IMR-90 (cell line): ENCODE measurements around the gene PCA3. TPM values are rescaled to one million over a fixed set of nuclear protein-coding genes. Genes with fewer than 3 reads are reported as not detected.

Experiments used
- ATAC-seq: fragments of 200-7000 bp; cut with Tn5 transposase; 2 replicates; pipeline ENCODE4 v1.9.1; 2020; ENCODE audit warnings: low read depth, mild to moderate bottlenecking, moderate library complexity
- BruUV-seq: library from RNA; stranded (reverse); fragments of 400-500 nt; replicated peaks from 2 replicates; lab custom pipeline; 2021; lab: Mats Ljungman, UMichigan
- CTCF ChIA-PET: fragments of 300-600 bp; formaldehyde crosslinking; extraction: SDS; loops from one replicate; lab custom pipeline; 2021; ENCODE audit warnings: antibody characterized with exemption; lab: Yijun Ruan, JAX
- POLR2A ChIA-PET: fragments of 300-600 bp; sonication (Branson Sonifier 250); formaldehyde crosslinking; loops from one replicate; lab custom pipeline; 2022; ENCODE audit warnings: antibody characterized with exemption; ENCODE audit not compliant: unreplicated experiment; lab: Charles Lee
- DNase-seq: peaks from one replicate; pipeline ENCODE4 v3.0.0; 2013
- H2AFZ ChIP-seq: replicated peaks from 2 replicates; pipeline ENCODE3; 2013; ENCODE audit warnings: low read length, mild to moderate bottlenecking; ENCODE audit not compliant: poor library complexity
- H2AK5ac ChIP-seq: 2 replicates; pipeline ENCODE4 v1.6.1; 2013; ENCODE audit warnings: low read depth, low read length, inconsistent platforms
- H2AK9ac ChIP-seq: replicated peaks from 2 replicates; pipeline ENCODE3; 2013; ENCODE audit warnings: mild to moderate bottlenecking, low read depth, low read length, moderate library complexity; ENCODE audit not compliant: poor library complexity
- H2BK120ac ChIP-seq: 2 replicates; pipeline ENCODE4 v1.6.1; 2013; ENCODE audit warnings: low read depth, low read length, inconsistent platforms
- H2BK15ac ChIP-seq: 3 replicates; pipeline ENCODE4 v1.6.1; 2013; ENCODE audit warnings: low read depth, low read length, inconsistent platforms
- H2BK20ac ChIP-seq: 2 replicates; pipeline ENCODE4 v1.6.1; 2013; ENCODE audit warnings: low read depth, mild to moderate bottlenecking, inconsistent platforms, low read length, moderate library complexity
- H2BK5ac ChIP-seq: 2 replicates; pipeline ENCODE4 v1.6.1; 2013; ENCODE audit warnings: mild to moderate bottlenecking, low read depth, low read length, inconsistent platforms; ENCODE audit not compliant: poor library complexity, severe bottlenecking
- H3K14ac ChIP-seq: replicated peaks from 2 replicates; pipeline ENCODE4 v1.6.1; 2013; ENCODE audit warnings: low read depth, low read length, inconsistent platforms
- H3K18ac ChIP-seq: 2 replicates; pipeline ENCODE4 v1.6.1; 2013; ENCODE audit warnings: low read depth, low read length, control low read depth
- H3K23ac ChIP-seq: 2 replicates; pipeline ENCODE4 v1.6.1; 2013; ENCODE audit warnings: low read depth, low read length, inconsistent platforms
- H3K27ac ChIP-seq: 2 replicates; pipeline ENCODE4 v1.5.1; 2013; ENCODE audit warnings: mild to moderate bottlenecking, control low read depth, low read length; ENCODE audit not compliant: insufficient read depth
- H3K27me3 ChIP-seq: 2 replicates; pipeline ENCODE4 v1.6.1; 2013; ENCODE audit warnings: low read length; ENCODE audit not compliant: control insufficient read depth, insufficient read depth
- H3K36me3 ChIP-seq: 2 replicates; pipeline ENCODE4 v1.6.1; 2013; ENCODE audit warnings: low read length, mixed read lengths; ENCODE audit not compliant: control insufficient read depth, insufficient read depth
- H3K4ac ChIP-seq: 2 replicates; pipeline ENCODE4 v1.6.1; 2013; ENCODE audit warnings: low read depth, low read length, inconsistent platforms
- H3K4me1 ChIP-seq: 2 replicates; pipeline ENCODE4 v1.6.1; 2013; ENCODE audit warnings: low read length, mixed read lengths; ENCODE audit not compliant: control insufficient read depth, insufficient read depth
- H3K4me2 ChIP-seq: 2 replicates; pipeline ENCODE4 v1.6.1; 2013; ENCODE audit warnings: low read depth, mild to moderate bottlenecking, control low read depth, low read length, moderate library complexity
- H3K4me3 ChIP-seq: 2 replicates; pipeline ENCODE4 v1.5.1; 2013; ENCODE audit warnings: low read depth, mild to moderate bottlenecking, control low read depth, low read length, moderate library complexity; ENCODE audit not compliant: insufficient read depth
- H3K56ac ChIP-seq: 2 replicates; pipeline ENCODE4 v1.6.1; 2013; ENCODE audit warnings: low read length, inconsistent platforms; ENCODE audit not compliant: insufficient read depth; ENCODE audit errors: extremely low read depth
- H3K79me1 ChIP-seq, 2 experiments: 2 replicates each; pipeline ENCODE4 v1.6.1; 2013; ENCODE audit warnings: low read length in 2 of 2, inconsistent platforms in 1 of 2, low read depth in 1 of 2
- H3K9ac ChIP-seq: 2 replicates; pipeline ENCODE4 v1.6.1; 2013; ENCODE audit warnings: low read depth, low read length, control low read depth
- H3K9me1 ChIP-seq: 2 replicates; pipeline ENCODE4 v1.6.1; 2013; ENCODE audit warnings: low read length, inconsistent platforms; ENCODE audit not compliant: insufficient read depth
- H3K9me3 ChIP-seq: 2 replicates; pipeline ENCODE4 v1.6.1; 2013; ENCODE audit warnings: low read length; ENCODE audit not compliant: control insufficient read depth, insufficient read depth
- H4K20me1 ChIP-seq: 2 replicates; pipeline ENCODE4 v1.6.1; 2013; ENCODE audit warnings: low read length, inconsistent platforms; ENCODE audit not compliant: insufficient read depth
- H4K5ac ChIP-seq: 2 replicates; pipeline ENCODE4 v1.6.1; 2013; ENCODE audit warnings: mild to moderate bottlenecking, low read depth, low read length, control low read depth
- H4K8ac ChIP-seq, 2 experiments: 2 replicates each; pipeline ENCODE4 v1.6.1; 2013; ENCODE audit warnings: low read depth in 2 of 2, low read length in 2 of 2, control low read depth in 1 of 2, inconsistent platforms in 1 of 2
- H4K91ac ChIP-seq: 2 replicates; pipeline ENCODE4 v1.6.1; 2013; ENCODE audit warnings: low read depth, low read length, inconsistent platforms; ENCODE audit not compliant: insufficient read depth
- CHD1 ChIP-seq: IDR thresholded peaks from 2 replicates; pipeline ENCODE4 v1.6.1; 2012; ENCODE audit warnings: low read depth, low read length, improper control_type of control experiment
- MAFK ChIP-seq: IDR thresholded peaks from 2 replicates; pipeline ENCODE4 v1.6.1; 2012; ENCODE audit warnings: low read depth, low read length, improper control_type of control experiment
- WGBS, 2 experiments: methylation state at CpG; one replicate each; pipeline versions ENCODE4 v1.1.5 to v1.1.7; 2013; ENCODE audit warnings: missing lambda C conversion rate in 2 of 2; ENCODE audit not compliant: insufficient read length in 1 of 2; ENCODE audit errors: extremely low coverage in 2 of 2; 5-methylcytosine and 5-hydroxymethylcytosine counted together
- dilution Hi-C: fragments of 300-500 bp; cut with HindIII; formaldehyde crosslinking; loops from one replicate; pipeline ENCODE4 v1.14.3; 2018; ENCODE audit warnings: low sequenced_read_pairs; ENCODE audit not compliant: unreplicated experiment
- in situ Hi-C: fragments of 300-500 bp; cut with MboI; formaldehyde crosslinking; loops from 3 replicates; pipeline ENCODE4 v1.14.3; 2019; ENCODE audit warnings: low sequenced_read_pairs, inconsistent platforms, mixed read lengths
- intact Hi-C: fragments of 100-400 bp; cut with micrococcal nuclease; formaldehyde crosslinking; loops from 2 replicates; pipeline ENCODE4 v1.10.0; 2022
- polyA plus RNA-seq, 3 experiments: library from polyadenylated mRNA; depleted of rRNA; stranded (reverse); fragments of >200 nt; gene quantifications; 2 replicates each; pipeline ENCODE4 v1.2.3, GENCODE V29; 2012; ENCODE audit warnings: low replicate concordance in 1 of 3
- total RNA-seq: library from RNA; depleted of rRNA; stranded (reverse); fragments of >200 nt; gene quantifications from 2 replicates; pipeline ENCODE4 v1.2.3, GENCODE V29; 2012
- TF ChIP-seq, protein P1 (sequence below): fragments of 150-350 bp; IDR thresholded peaks from 2 replicates; pipeline ENCODE4 v1.6.1; 2016; ENCODE audit warnings: low read depth, mild to moderate bottlenecking, low read length, moderate library complexity, borderline replicate concordance
- TF ChIP-seq, protein P2 (sequence below): conservative IDR thresholded peaks from 2 replicates; pipeline ENCODE4 v1.5.1; 2012; ENCODE audit warnings: mild to moderate bottlenecking, low read depth, low read length, improper control_type of control experiment

Gene PCA3
- total and polyA plus RNA-seq, 2 of the 4 experiments (the other 2 are of a cell fraction), result not detected

DNA sequence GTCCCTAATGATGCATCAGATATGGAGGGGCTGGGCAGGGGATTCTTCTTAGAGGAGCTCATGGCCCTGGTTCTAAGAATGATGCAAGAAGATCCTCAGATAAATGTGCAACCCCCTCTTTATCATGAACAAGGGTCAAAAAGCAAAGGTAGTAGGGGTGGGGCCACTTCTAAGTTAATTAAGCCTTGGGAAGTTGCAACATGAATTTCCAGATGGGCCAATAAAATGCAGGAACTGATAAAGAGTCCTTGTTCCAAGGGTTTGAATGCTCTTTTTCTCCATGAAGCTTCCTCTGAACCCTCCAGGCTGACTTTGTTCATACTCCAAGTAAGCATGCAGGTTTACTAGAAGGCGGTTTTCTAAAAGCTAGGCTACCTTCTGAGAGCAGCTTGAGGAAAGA, 25.6 kb downstream of the PCA3 start:
- Histone ChIP-seq H4K20me1 (no peaks in the 10 kb centered on the region), H3K4me1 (no peaks in the 10 kb centered on the region), H3K9me1 (no peaks in the 10 kb centered on the region), H3K4me3 (no peak overlapping the region), H2BK5ac (no peak overlapping the region), H3K9me3 (no peaks in the 10 kb centered on the region), H2BK15ac (no peak overlapping the region), H3K9ac (no peak overlapping the region), H2AK5ac (no peak overlapping the region), H3K18ac (no peak overlapping the region), H3K14ac (no peak overlapping the region), H3K23ac (no peak overlapping the region), H3K27me3 (no peaks in the 10 kb centered on the region), H3K4ac (no peak overlapping the region), H2AFZ (no peak overlapping the region), H3K4me2 (no peak overlapping the region), H3K27ac (no peak overlapping the region), H4K91ac (no peak overlapping the region), H2AK9ac (no peak overlapping the region), H3K36me3 (no peaks in the 10 kb centered on the region), H4K8ac (no peak overlapping the region), H2BK20ac (no peak overlapping the region), H2BK120ac (no peak overlapping the region), H3K56ac (no peak overlapping the region), H4K5ac (no peak overlapping the region), H3K79me1 (no peaks in the 10 kb centered on the region)
- no peak for DNase-seq
- TF ChIP-seq, protein P1, sequence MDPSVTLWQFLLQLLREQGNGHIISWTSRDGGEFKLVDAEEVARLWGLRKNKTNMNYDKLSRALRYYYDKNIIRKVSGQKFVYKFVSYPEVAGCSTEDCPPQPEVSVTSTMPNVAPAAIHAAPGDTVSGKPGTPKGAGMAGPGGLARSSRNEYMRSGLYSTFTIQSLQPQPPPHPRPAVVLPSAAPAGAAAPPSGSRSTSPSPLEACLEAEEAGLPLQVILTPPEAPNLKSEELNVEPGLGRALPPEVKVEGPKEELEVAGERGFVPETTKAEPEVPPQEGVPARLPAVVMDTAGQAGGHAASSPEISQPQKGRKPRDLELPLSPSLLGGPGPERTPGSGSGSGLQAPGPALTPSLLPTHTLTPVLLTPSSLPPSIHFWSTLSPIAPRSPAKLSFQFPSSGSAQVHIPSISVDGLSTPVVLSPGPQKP, result no peak
- no peak for TF ChIP-seq CHD1
- no peak for TF ChIP-seq MAFK
- TF ChIP-seq, protein P2, sequence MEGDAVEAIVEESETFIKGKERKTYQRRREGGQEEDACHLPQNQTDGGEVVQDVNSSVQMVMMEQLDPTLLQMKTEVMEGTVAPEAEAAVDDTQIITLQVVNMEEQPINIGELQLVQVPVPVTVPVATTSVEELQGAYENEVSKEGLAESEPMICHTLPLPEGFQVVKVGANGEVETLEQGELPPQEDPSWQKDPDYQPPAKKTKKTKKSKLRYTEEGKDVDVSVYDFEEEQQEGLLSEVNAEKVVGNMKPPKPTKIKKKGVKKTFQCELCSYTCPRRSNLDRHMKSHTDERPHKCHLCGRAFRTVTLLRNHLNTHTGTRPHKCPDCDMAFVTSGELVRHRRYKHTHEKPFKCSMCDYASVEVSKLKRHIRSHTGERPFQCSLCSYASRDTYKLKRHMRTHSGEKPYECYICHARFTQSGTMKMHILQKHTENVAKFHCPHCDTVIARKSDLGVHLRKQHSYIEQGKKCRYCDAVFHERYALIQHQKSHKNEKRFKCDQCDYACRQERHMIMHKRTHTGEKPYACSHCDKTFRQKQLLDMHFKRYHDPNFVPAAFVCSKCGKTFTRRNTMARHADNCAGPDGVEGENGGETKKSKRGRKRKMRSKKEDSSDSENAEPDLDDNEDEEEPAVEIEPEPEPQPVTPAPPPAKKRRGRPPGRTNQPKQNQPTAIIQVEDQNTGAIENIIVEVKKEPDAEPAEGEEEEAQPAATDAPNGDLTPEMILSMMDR, result no peak
- no peak for ATAC-seq
- no TSS peak for BruUV-seq
- in situ Hi-C loops (no loop called here), intact Hi-C loops (loop anchor here (10.0 kb wide), 1 partner anchor 65 kb away; no protein-coding TSS in a partner anchor), dilution Hi-C loops (no loop called here)
- ChIA-PET POLR2A (no interaction called here), CTCF (no interaction called here)
- no CpG with 5 or more reads among the region's 1 CpG for WGBS, 2 experiments
